Measurements from ENCODE around the gene PSIP1.

DNA sequence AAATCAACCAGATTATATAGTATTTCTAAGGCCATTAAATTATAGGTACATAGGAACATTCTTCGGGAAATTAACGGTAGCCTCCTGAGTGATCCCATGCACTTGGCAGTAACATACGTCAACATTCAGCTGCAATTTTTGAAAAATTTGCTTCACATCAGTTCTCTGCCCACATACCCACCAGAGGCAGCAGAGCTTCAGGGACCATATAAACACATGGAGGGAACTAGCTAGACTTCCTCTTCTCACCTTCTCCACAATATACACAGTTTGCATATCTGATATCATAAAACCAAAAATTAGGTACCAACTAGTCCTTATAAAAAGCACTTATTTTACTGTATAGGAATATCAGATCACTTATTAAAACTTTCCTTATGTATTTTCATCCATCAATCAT, 4.8 kb downstream of the PSIP1 start:
- TF ChIP-seq, protein P1, sequence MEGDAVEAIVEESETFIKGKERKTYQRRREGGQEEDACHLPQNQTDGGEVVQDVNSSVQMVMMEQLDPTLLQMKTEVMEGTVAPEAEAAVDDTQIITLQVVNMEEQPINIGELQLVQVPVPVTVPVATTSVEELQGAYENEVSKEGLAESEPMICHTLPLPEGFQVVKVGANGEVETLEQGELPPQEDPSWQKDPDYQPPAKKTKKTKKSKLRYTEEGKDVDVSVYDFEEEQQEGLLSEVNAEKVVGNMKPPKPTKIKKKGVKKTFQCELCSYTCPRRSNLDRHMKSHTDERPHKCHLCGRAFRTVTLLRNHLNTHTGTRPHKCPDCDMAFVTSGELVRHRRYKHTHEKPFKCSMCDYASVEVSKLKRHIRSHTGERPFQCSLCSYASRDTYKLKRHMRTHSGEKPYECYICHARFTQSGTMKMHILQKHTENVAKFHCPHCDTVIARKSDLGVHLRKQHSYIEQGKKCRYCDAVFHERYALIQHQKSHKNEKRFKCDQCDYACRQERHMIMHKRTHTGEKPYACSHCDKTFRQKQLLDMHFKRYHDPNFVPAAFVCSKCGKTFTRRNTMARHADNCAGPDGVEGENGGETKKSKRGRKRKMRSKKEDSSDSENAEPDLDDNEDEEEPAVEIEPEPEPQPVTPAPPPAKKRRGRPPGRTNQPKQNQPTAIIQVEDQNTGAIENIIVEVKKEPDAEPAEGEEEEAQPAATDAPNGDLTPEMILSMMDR (IDR thresholded peaks at IDR 0.05; ENCODE audit: borderline replicate concordance, extremely low read depth, low read length, poor library complexity, severe bottlenecking): peak; percentile 33
- no peak for TF ChIP-seq EZH2 (IDR thresholded peaks at IDR 0.05; ENCODE audit: borderline replicate concordance, low read depth, low read length, severe bottlenecking)
